ENCODE data around the gene AHR.

DNA sequence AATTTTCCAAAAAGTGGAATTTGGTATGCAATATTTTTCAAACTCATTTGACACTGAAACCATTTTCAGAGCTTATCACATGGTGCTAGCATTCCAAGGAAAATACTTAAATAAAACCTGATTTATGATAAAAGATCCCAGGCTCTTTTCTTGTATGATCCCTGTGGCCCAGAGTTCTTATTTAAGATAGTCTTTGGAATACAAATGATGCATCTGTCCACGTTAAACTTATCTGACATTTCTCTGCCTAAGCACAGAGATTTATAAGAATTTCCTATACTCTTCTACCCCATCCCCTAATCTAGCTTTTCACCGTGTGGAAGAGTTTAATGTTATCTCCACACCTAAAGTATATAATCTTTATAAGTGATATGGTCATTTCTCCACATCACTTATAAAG lies 66.2 kb downstream of the AHR start:
- no peak for TF ChIP-seq POLR2AphosphoS5 (IDR thresholded peaks at IDR 0.05; ENCODE audit: insufficient read depth, low read depth, low read length)
- TF ChIP-seq, protein P1, sequence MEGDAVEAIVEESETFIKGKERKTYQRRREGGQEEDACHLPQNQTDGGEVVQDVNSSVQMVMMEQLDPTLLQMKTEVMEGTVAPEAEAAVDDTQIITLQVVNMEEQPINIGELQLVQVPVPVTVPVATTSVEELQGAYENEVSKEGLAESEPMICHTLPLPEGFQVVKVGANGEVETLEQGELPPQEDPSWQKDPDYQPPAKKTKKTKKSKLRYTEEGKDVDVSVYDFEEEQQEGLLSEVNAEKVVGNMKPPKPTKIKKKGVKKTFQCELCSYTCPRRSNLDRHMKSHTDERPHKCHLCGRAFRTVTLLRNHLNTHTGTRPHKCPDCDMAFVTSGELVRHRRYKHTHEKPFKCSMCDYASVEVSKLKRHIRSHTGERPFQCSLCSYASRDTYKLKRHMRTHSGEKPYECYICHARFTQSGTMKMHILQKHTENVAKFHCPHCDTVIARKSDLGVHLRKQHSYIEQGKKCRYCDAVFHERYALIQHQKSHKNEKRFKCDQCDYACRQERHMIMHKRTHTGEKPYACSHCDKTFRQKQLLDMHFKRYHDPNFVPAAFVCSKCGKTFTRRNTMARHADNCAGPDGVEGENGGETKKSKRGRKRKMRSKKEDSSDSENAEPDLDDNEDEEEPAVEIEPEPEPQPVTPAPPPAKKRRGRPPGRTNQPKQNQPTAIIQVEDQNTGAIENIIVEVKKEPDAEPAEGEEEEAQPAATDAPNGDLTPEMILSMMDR (IDR thresholded peaks at IDR 0.05; ENCODE audit: extremely low read depth in 1 of 2, insufficient read depth in 1 of 2, low read depth in 1 of 2, low read length in 2 of 2): no peak
- no peak for TF ChIP-seq FOS (IDR thresholded peaks at IDR 0.05; ENCODE audit: borderline replicate concordance, insufficient read depth, low read length)
- TF ChIP-seq EZH2 (IDR thresholded peaks at IDR 0.05; ENCODE audit: borderline replicate concordance, low read depth, low read length, severe bottlenecking): no peak
- TF ChIP-seq POLR2A (IDR thresholded peaks at IDR 0.05; ENCODE audit: low read depth, low read length): no peak
- TF ChIP-seq GATA2 (IDR thresholded peaks at IDR 0.05; ENCODE audit: insufficient read depth, insufficient read length, low read depth, low read length): no peak
- TF ChIP-seq, protein P2, sequence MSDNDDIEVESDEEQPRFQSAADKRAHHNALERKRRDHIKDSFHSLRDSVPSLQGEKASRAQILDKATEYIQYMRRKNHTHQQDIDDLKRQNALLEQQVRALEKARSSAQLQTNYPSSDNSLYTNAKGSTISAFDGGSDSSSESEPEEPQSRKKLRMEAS (IDR thresholded peaks at IDR 0.05; ENCODE audit: insufficient read depth, insufficient read length): no peak

Data from endothelial cell of umbilical vein (primary cell).